ENCODE data around the gene ARHGAP23. TPM values are rescaled to one million over a fixed set of nuclear protein-coding genes. Genes with fewer than 3 reads are reported as not detected.

Gene ARHGAP23
- total RNA-seq, 2 experiments from 2014 or later: 0.73 TPM; not detected in 1

DNA sequence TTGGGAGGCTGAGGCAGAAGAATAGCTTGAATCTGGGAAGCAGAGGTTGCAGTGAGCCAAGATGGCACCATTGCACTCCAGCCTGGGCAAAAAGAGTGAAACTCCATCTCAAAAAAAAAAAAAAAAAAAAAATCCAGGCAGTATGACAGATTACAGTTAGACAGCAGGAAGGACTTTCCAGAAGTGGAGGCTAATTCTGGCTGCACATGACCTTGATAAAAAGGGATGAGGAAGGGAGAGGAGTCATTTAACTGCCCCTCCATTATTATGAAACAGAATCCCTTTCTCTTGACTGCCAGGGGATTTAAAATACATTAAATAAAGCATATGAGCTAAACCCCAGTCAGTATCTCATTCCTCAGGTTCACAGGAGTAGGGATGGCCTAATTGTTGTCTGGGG lies 1.8 kb upstream of the ARHGAP23 start:
- Mint-ChIP-seq H3K27ac (no peak overlapping the region), H3K27me3 (peaks cover 44% of the 10 kb centered on the region), H3K9me3 (no peaks in the 10 kb centered on the region), H3K4me1 (ENCODE audit: low read depth) (peaks cover 20% of the 10 kb centered on the region), H3K4me3 (no peak overlapping the region), H3K36me3 (ENCODE audit: low read depth) (no peaks in the 10 kb centered on the region)
- no peaks in the 10 kb centered on the region for H3K9me3 ChIP-seq (ENCODE audit: control insufficient read depth in 1 of 2, insufficient read depth in 1 of 2, low read length in 2 of 2)
- H3K4me1 ChIP-seq (ENCODE audit: insufficient read depth, low read length): peaks cover 18% of the 10 kb centered on the region
- no peak overlapping the region for H3K4me3 ChIP-seq (ENCODE audit: low read length)
- no peak overlapping the region for H3K27ac ChIP-seq (ENCODE audit: low read depth in 1 of 2, low read length in 2 of 2)
- POLR2A ChIA-PET: interaction anchor here (0.9 kb wide), 1 partner anchor 12 kb away, joined by 4 read pairs; no protein-coding TSS in a partner anchor
- peaks cover 26 to 27% of the 10 kb centered on the region in 2 experiments for H3K27me3 ChIP-seq (ENCODE audit: control insufficient read depth in 1 of 2, insufficient read depth in 2 of 2, low read length in 2 of 2)
- CTCF ChIA-PET: no interaction called here
- TF ChIP-seq, protein P1, sequence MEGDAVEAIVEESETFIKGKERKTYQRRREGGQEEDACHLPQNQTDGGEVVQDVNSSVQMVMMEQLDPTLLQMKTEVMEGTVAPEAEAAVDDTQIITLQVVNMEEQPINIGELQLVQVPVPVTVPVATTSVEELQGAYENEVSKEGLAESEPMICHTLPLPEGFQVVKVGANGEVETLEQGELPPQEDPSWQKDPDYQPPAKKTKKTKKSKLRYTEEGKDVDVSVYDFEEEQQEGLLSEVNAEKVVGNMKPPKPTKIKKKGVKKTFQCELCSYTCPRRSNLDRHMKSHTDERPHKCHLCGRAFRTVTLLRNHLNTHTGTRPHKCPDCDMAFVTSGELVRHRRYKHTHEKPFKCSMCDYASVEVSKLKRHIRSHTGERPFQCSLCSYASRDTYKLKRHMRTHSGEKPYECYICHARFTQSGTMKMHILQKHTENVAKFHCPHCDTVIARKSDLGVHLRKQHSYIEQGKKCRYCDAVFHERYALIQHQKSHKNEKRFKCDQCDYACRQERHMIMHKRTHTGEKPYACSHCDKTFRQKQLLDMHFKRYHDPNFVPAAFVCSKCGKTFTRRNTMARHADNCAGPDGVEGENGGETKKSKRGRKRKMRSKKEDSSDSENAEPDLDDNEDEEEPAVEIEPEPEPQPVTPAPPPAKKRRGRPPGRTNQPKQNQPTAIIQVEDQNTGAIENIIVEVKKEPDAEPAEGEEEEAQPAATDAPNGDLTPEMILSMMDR (IDR thresholded peaks at IDR 0.05): no peak
- H3K36me3 ChIP-seq (ENCODE audit: insufficient read depth, low read length): no peaks in the 10 kb centered on the region
- ATAC-seq (ENCODE audit: poor library complexity) (no peak), DNase-seq (no peak)
- intact Hi-C loops (cut with DNase I, micrococcal nuclease): no loop called here

DNA sequence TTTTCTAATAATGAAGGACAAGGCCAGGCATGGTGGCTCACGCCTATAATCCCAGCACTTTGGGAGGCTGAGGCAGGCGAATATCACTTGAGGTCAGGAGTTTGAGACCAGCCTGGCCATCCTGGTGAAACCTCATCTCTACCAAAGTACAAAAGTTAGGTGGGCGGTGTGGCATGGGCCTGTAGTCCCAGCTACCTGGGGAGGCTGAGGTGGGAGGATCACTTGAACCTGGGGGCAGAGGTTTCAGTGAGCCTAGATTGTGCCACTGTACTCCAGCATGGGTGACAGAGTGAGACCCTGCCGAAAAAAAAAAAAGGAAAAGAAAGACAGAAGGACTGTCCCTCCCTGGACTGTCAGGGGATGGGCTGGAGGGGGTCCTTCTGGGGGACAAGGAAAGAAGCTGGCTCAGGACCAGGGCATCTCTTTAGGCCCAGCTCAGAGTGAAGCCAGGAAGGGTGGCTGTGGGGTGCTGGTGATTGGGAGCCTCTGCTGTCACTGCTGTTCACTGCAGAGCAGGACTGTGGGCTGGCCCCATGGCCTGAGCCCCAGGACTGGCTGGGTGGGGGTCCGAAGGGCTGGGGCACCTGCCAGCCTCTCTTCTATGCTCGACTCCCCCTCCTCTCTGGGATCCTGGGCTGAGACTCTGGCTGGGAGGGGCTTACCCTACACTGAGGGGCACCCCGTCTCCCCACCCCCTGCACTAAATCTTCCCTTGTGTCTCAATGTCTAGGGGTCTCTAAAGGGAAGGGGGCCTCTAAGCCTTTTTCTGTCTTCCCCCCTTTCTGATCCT lies 909 bp upstream of the ARHGAP23 start:
- ATAC-seq (ENCODE audit: poor library complexity) (no peak), DNase-seq (peak in 1 of 14 experiments; percentile 16)
- Histone ChIP-seq H3K9me3 (ENCODE audit: control insufficient read depth in 1 of 2, insufficient read depth in 1 of 2, low read length in 2 of 2) (no peaks in the 10 kb centered on the region), H3K4me3 (ENCODE audit: low read length) (peak overlapping the region; percentile 51), H3K27me3 (ENCODE audit: control insufficient read depth in 1 of 2, insufficient read depth in 2 of 2, low read length in 2 of 2) (peaks cover 17 to 22% of the 10 kb centered on the region in 2 experiments), H3K27ac (ENCODE audit: low read depth in 1 of 2, low read length in 2 of 2) (no peak overlapping the region), H3K4me1 (ENCODE audit: insufficient read depth, low read length) (peaks cover 18% of the 10 kb centered on the region), H3K36me3 (ENCODE audit: insufficient read depth, low read length) (no peaks in the 10 kb centered on the region)
- ChIA-PET POLR2A (interaction anchor here (0.9 kb wide), 1 partner anchor 11 kb away, joined by 4 read pairs; no protein-coding TSS in a partner anchor), CTCF (no interaction called here)
- Mint-ChIP-seq H3K27me3 (peaks cover 35% of the 10 kb centered on the region), H3K27ac (peak overlapping the region; percentile 5), H3K4me3 (peak overlapping the region; percentile 79), H3K9me3 (no peaks in the 10 kb centered on the region), H3K4me1 (ENCODE audit: low read depth) (peaks cover 20% of the 10 kb centered on the region), H3K36me3 (ENCODE audit: low read depth) (no peaks in the 10 kb centered on the region)
- TF ChIP-seq, protein P1 (IDR thresholded peaks at IDR 0.05): no peak
- intact Hi-C loops (cut with DNase I, micrococcal nuclease): no loop called here

DNA sequence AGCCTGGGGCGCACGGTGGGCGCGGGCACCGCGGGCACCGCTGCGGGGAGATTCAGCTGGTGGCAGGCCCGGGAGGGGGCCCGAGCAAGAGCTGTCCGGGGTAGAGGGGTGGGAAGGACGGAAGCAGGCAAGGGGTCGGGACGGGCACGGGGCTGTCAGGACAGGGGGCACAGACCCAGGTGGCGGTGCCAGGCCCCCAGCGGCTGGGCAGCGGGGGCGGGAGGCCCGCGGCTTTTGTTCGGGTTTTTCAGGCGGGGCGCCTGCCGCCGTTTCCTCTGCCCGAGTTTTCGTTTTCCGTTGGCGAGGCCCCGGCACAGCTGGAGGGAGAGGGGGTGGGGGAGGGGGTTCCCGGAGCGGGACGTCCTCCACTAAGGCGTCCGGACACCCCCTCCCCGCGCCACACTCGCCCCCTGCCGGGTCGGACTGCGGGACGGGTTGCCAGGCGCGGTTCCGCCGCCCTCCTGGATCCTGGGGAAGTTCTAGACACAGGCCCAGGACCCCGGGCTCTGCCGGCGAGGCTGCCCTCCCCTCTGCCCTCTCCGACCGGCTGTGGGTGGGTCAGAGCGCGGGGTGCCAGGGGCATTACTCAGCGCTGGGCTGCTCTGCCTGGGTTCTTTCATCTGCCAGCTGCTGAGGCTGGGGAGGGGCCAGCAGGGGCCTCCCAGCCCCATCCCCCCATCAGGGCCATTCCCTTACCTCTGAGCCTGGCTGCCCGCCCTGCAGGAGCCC lies 543 bp downstream of the ARHGAP23 start:
- ATAC-seq (ENCODE audit: poor library complexity): peak; percentile 24
- Mint-ChIP-seq H3K4me1 (ENCODE audit: low read depth) (peaks cover 16% of the 10 kb centered on the region), H3K4me3 (peak overlapping the region; percentile 84), H3K36me3 (ENCODE audit: low read depth) (no peaks in the 10 kb centered on the region), H3K9me3 (no peaks in the 10 kb centered on the region), H3K27me3 (peaks cover 24% of the 10 kb centered on the region), H3K27ac (no peak overlapping the region)
- ChIA-PET CTCF (interaction anchor here (1.4 kb wide), 1 partner anchor 14 kb away, joined by 4 read pairs; no protein-coding TSS in a partner anchor), POLR2A (interaction anchor here (0.6 kb wide), 1 partner anchor 129 kb away, joined by 3 read pairs; no protein-coding TSS in a partner anchor)
- peaks cover 7 to 15% of the 10 kb centered on the region in 2 experiments for H3K27me3 ChIP-seq (ENCODE audit: control insufficient read depth in 1 of 2, insufficient read depth in 2 of 2, low read length in 2 of 2)
- peaks cover 18% of the 10 kb centered on the region for H3K4me1 ChIP-seq (ENCODE audit: insufficient read depth, low read length)
- H3K4me3 ChIP-seq (ENCODE audit: low read length): peak overlapping the region; percentile 49
- H3K27ac ChIP-seq (ENCODE audit: low read depth in 1 of 2, low read length in 2 of 2): no peak overlapping the region
- H3K9me3 ChIP-seq (ENCODE audit: control insufficient read depth in 1 of 2, insufficient read depth in 1 of 2, low read length in 2 of 2): no peaks in the 10 kb centered on the region
- intact Hi-C loops (cut with DNase I, micrococcal nuclease): no loop called here
- H3K36me3 ChIP-seq (ENCODE audit: insufficient read depth, low read length): no peaks in the 10 kb centered on the region
- DNase-seq: peak in 4 of 14 experiments; percentile 18 to 47 (median 37)
- TF ChIP-seq, protein P1 (IDR thresholded peaks at IDR 0.05): no peak

Data from CD4-positive, alpha-beta T cell (primary cell).